Ramos (cell line): ENCODE measurements around the gene MRPS22.
"Not testable (repeated sequence)": the region's sequence is repeated elsewhere in the genome, so short reads cannot be mapped to it uniquely, and the experiment has no call there.

Source experiments
- in situ Hi-C: fragments of 300-500 bp; cut with MboI; formaldehyde crosslinking; loops from one replicate; pipeline ENCODE4 v1.14.3; 2022; ENCODE audit warnings: low sequenced_read_pairs; ENCODE audit not compliant: unreplicated experiment

Gene MRPS22

GRCh38 chr3:139382291-139382690 lies 38.5 kb downstream of the MRPS22 start:
- in situ Hi-C loops: not testable (repeated sequence)

GRCh38 chr3:139388077-139388476 lies 44.3 kb downstream of the MRPS22 start:
- in situ Hi-C loops: no loop called here

GRCh38 chr3:139388821-139389551 lies 45.2 kb downstream of the MRPS22 start:
- in situ Hi-C loops: no loop called here

GRCh38 chr3:139389552-139390368 lies 45.9 kb downstream of the MRPS22 start, which contains the start of gene COPB2:
COPB2 (minus strand) TSS chr3:139389647; CDS start chr3:139389550, 97 bp downstream.
- in situ Hi-C loops: no loop called here

GRCh38 chr3:139394116-139394515 lies 50.3 kb downstream of the MRPS22 start:
- in situ Hi-C loops: no loop called here

GRCh38 chr3:139396707-139397106 lies 52.9 kb downstream of the MRPS22 start:
- in situ Hi-C loops: no loop called here

GRCh38 chr3:139401155-139401554 lies 57.3 kb downstream of the MRPS22 start:
- in situ Hi-C loops: not testable (repeated sequence)
